ENCODE results near the gene ANKRD22.
"Not testable (repeated sequence)": the region's sequence is repeated elsewhere in the genome, so short reads cannot be mapped to it uniquely, and the experiment has no call there.

The ANKRD22 gene

GRCh38 chr10:88886557-88886956 is 34.9 kb upstream of the ANKRD22 start:
- POLR2A ChIA-PET = no interaction called here
- no peak for TF ChIP-seq CTCF (IDR thresholded peaks at IDR 0.05; ENCODE audit: control extremely low read depth, extremely low read depth, low read depth, missing control alignments)
- CTCF ChIA-PET = interaction anchor here (4.0 to 7.4 kb wide), 4 partner anchors 9 to 50 kb away, joined by 16 to 59 read pairs (median 43); no protein-coding TSS in a partner anchor
- peak; percentile 38 for DNase-seq (ENCODE audit: extremely low spot score)

GRCh38 chr10:88883448-88883809 is 31.8 kb upstream of the ANKRD22 start:
- POLR2A ChIA-PET = no interaction called here
- DNase-seq (ENCODE audit: extremely low spot score) = no peak
- CTCF ChIA-PET = interaction anchor here (0.9 to 7.4 kb wide), 5 partner anchors 12 to 155 kb away, joined by 3 to 59 read pairs (median 27); no protein-coding TSS in a partner anchor
- TF ChIP-seq CTCF (IDR thresholded peaks at IDR 0.05; ENCODE audit: control extremely low read depth, extremely low read depth, low read depth, missing control alignments) = no peak

GRCh38 chr10:88882646-88883447 is 31.2 kb upstream of the ANKRD22 start:
- POLR2A ChIA-PET; DNase-seq (ENCODE audit: extremely low spot score): not testable (repeated sequence)
- CTCF ChIA-PET = interaction anchor here (1.8 to 6.1 kb wide), 3 partner anchors 12 to 47 kb away, joined by 4 to 59 read pairs (median 6); no protein-coding TSS in a partner anchor

- POLR2A ChIA-PET = no interaction called here
Measured at GRCh38 chr10:88881922-88882645, 30.4 kb upstream of the ANKRD22 start.

GRCh38 chr10:88881320-88881719 is 29.7 kb upstream of the ANKRD22 start:
- no peak for DNase-seq (ENCODE audit: extremely low spot score)
- POLR2A ChIA-PET = no interaction called here
- no peak for TF ChIP-seq CTCF (IDR thresholded peaks at IDR 0.05; ENCODE audit: control extremely low read depth, extremely low read depth, low read depth, missing control alignments)
- CTCF ChIA-PET = interaction anchor here (1.0 to 2.0 kb wide), 6 partner anchors 11 to 50 kb away, joined by 3 to 6 read pairs (median 4); no protein-coding TSS in a partner anchor

More at GRCh38 chr10:88881922-88882645, 30.4 kb upstream of the ANKRD22 start:
- DNase-seq (ENCODE audit: extremely low spot score) = no peak
- CTCF ChIA-PET = interaction anchor here (1.0 to 2.0 kb wide), 5 partner anchors 10 to 49 kb away, joined by 3 to 6 read pairs (median 4); no protein-coding TSS in a partner anchor
- TF ChIP-seq CTCF (IDR thresholded peaks at IDR 0.05; ENCODE audit: control extremely low read depth, extremely low read depth, low read depth, missing control alignments) = no peak

GRCh38 chr10:88880282-88881076 is 28.8 kb upstream of the ANKRD22 start:
- peak; percentile 76 for DNase-seq (ENCODE audit: extremely low spot score)
- ChIA-PET POLR2A (no interaction called here), CTCF (interaction anchor here (0.9 to 2.3 kb wide), 12 partner anchors 9 to 53 kb away, joined by 3 to 16 read pairs (median 4); no protein-coding TSS in a partner anchor)
- peak; percentile 29 for TF ChIP-seq CTCF (IDR thresholded peaks at IDR 0.05; ENCODE audit: control extremely low read depth, extremely low read depth, low read depth, missing control alignments)
